SK-N-MC (cell line): Measurements from ENCODE around the gene STX16.
A peak's percentile ranks its signal among the peaks of the same experiment; 100 is the strongest.

Experiments
- DNase-seq: peaks from one replicate; pipeline ENCODE4 v3.0.0-alpha.2; 2011; ENCODE audit warnings: low read depth, low spot score
- H3K27ac ChIP-seq: fragments of 200-600 bp; sonication (generic); 2 replicates; pipeline ENCODE4 v1.5.1; 2016; ENCODE audit warnings: mixed run types
- H3K36me3 ChIP-seq: fragments of 200-600 bp; sonication (generic); 2 replicates; pipeline ENCODE4 v1.6.1; 2017; ENCODE audit warnings: antibody characterized with exemption, low read length, mixed read lengths; ENCODE audit not compliant: insufficient read depth
- H3K4me3 ChIP-seq: fragments of 200-600 bp; sonication (generic); 2 replicates; pipeline ENCODE4 v1.5.1; 2016
- H3K9ac ChIP-seq: fragments of 200-600 bp; sonication (generic); 2 replicates; pipeline ENCODE4 v1.8.0; 2017; ENCODE audit warnings: mixed run types, mixed read lengths; ENCODE audit not compliant: insufficient read length
- H3K9me3 ChIP-seq: fragments of 200-600 bp; sonication (generic); 2 replicates; pipeline ENCODE4 v1.6.1; 2017; ENCODE audit warnings: low read depth, mild to moderate bottlenecking, antibody characterized with exemption, low read length, moderate library complexity, mixed read lengths
- EZH2 ChIP-seq: fragments of 200-600 bp; sonication (generic); IDR thresholded peaks from one replicate; pipeline ENCODE4 v1.6.1; 2017; ENCODE audit warnings: antibody characterized with exemption
- FOXP2 ChIP-seq: optimal IDR thresholded peaks from 2 replicates; pipeline ENCODE3; 2011; ENCODE audit warnings: mild to moderate bottlenecking, moderate library complexity; ENCODE audit not compliant: insufficient read depth; ENCODE audit errors: extremely low read length, control extremely low read depth
- POLR2AphosphoS5 ChIP-seq: IDR thresholded peaks from 2 replicates; pipeline ENCODE4 v1.6.1; 2012; ENCODE audit warnings: mild to moderate bottlenecking, low read depth, low read length, borderline replicate concordance

STX16 gene

DNA sequence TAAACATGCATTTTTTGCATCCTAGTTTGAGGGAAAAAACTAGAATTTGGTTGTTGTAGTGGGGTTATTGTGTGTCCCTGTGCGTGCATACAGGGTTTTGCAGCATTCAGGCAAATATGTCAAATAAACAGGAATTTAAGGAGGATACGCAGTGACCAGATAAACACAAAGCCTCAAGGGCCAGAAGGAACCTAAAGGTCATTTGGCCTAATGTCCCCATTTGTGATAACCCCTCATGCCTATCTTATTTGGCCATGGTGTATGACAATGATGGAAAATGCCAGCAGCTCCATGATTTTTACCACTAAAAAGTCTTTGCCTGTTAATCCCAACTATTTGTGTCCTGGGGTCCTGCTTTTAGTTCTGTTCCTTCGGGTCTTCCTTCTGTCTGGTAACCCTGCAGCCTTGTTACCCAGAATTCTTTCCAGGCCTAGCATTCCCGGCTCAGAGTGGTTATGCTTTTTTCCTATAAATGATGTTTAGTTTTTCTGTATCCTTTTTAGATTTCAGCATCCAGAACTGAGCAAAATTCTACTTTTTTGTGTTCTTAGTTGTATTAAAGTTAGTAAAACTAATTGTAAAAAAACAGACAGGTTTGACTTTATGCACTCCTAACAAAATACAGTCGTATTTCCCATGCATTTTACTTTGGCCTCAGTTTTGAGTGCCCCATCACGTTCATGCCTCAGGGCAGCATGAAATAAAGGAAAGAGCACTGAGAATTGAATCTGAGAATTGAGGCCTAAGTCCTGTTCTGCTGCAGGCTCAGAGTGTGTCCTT, 4.4 kb downstream of the STX16 start:
- no peak overlapping the region for H3K4me3 ChIP-seq
- H3K9ac ChIP-seq = no peak overlapping the region
- H3K9me3 ChIP-seq = no peaks in the 10 kb centered on the region
- no peak for DNase-seq
- H3K27ac ChIP-seq = no peak overlapping the region
- peaks cover 9% of the 10 kb centered on the region; the same call in 1 of the 2 replicates for H3K36me3 ChIP-seq
- no peak for TF ChIP-seq POLR2AphosphoS5

DNA sequence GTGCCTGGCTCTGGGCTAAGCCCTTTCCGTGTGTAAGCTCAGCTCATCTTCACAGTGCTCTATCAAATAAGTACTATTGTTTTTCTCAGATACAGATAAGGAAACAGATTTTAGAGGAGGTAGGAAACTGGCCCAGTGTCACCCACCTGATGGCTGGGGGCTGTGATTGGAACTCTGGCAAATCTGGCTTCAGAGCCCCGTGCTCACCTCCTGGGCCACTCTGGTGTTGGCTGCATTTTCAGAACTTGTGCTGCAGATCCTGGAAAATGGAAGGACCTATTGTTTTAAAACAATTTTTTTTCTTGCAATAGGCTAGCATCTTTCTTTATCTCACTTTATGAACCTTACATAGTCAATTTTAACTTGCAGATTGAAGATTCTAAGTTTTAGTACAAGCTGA, 5.7 kb downstream of the STX16 start:
- H3K4me3 ChIP-seq = no peak overlapping the region
- H3K27ac ChIP-seq = no peak overlapping the region
- TF ChIP-seq POLR2AphosphoS5 (no peak), EZH2 (no peak), FOXP2 (no peak)
- no peak for DNase-seq
- peaks cover 21% of the 10 kb centered on the region for H3K36me3 ChIP-seq
- H3K9ac ChIP-seq = peak overlapping the region; percentile 24
- no peaks in the 10 kb centered on the region for H3K9me3 ChIP-seq

DNA sequence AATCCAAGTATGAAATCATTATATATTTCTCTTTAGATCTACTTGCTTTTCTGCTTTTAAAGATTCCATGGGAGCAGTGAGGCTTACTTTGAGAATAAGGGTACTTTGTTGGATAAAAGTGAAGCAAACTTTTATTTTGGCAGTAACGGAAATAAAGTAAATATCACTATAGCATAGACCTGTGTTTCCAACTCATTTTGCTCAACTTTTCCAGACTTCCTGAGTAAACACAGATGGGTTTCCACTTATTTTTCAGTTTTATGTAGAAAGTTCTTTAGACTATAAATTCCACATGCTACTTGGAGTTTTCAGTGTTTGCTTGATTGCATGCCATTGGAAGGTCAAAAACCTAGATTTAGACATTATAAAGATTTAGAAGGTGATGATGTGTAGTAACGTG, 6.2 kb downstream of the STX16 start:
- Histone ChIP-seq H3K9ac (peak overlapping the region; percentile 24), H3K9me3 (no peaks in the 10 kb centered on the region), H3K4me3 (no peak overlapping the region), H3K27ac (no peak overlapping the region), H3K36me3 (peaks cover 22% of the 10 kb centered on the region)
- DNase-seq = no peak
- TF ChIP-seq EZH2 (no peak), FOXP2 (no peak), POLR2AphosphoS5 (no peak)

DNA sequence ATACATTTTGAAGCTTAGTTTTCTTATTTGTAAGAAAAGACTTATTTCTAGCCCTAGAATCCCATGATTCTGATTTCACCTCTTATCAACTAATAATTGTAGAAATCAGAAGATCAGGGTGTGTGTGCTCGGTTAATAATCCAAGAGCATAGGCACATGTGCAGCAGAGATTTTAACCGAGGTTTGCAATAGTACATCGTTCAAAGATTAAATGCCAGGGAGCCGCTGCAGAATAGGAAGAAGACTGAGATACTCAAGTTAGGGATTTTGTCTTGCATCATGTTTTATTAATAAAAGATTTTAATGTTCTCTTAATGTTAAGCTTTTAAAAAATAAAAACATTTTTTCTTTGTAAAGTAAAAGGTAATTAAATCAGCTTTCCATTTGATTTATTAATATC, 6.9 kb downstream of the STX16 start:
- peak overlapping the region; percentile 24 for H3K9ac ChIP-seq
- no peak for TF ChIP-seq FOXP2
- no peak for TF ChIP-seq POLR2AphosphoS5
- TF ChIP-seq EZH2 = no peak

DNA sequence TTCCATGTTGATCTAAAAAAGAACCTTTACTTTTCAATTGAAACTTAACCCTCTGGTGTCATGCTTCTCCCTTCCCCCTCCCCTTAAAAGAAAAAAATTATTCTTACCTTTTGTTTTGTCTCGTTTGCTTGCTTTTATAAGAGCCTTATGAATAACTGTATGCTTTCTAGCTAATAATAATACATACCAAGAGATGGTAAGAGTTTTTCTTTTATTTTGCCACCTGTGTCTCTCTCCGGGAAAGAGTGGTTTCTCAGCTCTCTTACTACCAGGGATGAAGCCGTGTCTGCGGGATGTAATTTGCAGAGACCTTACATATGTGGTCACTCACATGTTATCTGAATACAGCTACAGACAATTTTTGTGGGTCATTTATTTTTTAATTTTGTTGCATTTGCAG, 7.7 kb downstream of the STX16 start:
- no peak for DNase-seq
- no peak overlapping the region for H3K4me3 ChIP-seq
- H3K9ac ChIP-seq = peak overlapping the region; percentile 24
- H3K27ac ChIP-seq = no peak overlapping the region
- no peaks in the 10 kb centered on the region for H3K9me3 ChIP-seq
- peaks cover 25% of the 10 kb centered on the region for H3K36me3 ChIP-seq
- TF ChIP-seq POLR2AphosphoS5 (no peak), FOXP2 (no peak), EZH2 (no peak)

More for the DNA sequence above, 6.9 kb downstream of the STX16 start:
- Histone ChIP-seq H3K9me3 (no peaks in the 10 kb centered on the region), H3K4me3 (no peak overlapping the region), H3K36me3 (peaks cover 24% of the 10 kb centered on the region), H3K27ac (no peak overlapping the region)
- DNase-seq = no peak

DNA sequence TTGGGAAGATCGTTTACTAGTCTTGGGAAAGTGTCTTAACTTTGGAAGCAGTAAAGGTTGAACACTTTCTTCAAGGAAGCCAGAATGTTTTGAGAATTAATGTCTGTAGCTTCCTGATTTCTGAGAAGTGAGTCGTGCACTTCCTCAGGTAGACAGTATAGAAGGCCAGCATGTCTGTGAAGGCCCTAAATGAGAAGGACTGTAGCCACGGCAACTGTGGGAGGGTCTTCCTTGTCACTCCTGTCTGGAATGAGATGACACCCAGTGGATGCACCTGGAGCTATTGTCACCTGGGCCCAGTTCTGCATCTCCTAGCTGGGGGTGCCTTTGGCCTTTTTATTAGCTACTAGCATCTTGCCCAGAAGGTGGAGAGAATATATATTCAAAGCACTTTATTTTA, 8.8 kb downstream of the STX16 start:
- H3K4me3 ChIP-seq = no peak overlapping the region
- H3K36me3 ChIP-seq = peaks cover 21% of the 10 kb centered on the region
- H3K9ac ChIP-seq = no peak overlapping the region
- no peak for DNase-seq
- TF ChIP-seq FOXP2 = no peak
- no peak for TF ChIP-seq EZH2
- TF ChIP-seq POLR2AphosphoS5 = no peak
- H3K27ac ChIP-seq = no peak overlapping the region
- H3K9me3 ChIP-seq = no peaks in the 10 kb centered on the region

DNA sequence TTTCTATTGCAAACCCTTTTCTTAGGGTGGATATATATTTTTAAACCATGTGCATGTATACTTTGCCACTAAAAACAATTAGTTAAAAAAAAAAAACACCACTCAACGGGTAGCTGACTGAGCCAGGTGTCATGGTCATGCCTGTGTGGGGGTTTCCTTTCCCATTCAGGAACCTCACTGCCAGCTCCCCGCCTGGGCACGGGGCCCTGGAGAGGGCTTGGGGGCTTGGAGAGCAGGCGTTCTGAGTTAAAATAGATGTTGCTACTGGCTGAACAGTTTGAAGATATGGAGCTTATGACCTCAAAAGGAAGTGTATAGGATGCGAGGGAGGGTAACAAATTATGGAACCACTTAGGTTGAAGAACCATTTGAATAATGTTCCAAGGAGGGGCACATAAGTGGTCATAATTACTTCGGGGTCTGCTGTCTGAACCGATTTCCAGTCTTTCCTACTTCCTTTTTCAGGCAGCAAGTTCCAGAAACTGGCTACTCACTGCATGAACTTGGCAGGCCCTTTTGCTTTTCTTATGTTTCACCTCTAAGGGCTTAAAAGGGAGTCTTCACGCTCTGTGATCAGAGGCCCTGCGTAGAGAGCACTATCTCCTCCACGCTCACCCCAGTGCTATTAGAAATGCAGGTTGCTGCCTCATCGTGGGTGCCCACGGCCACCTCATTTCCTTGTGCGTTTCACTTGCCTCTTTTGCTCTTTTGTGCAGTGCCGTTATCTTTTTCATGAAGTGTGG, 9.9 kb downstream of the STX16 start:
- H3K9ac ChIP-seq = no peak overlapping the region
- DNase-seq = no peak
- peaks cover 21% of the 10 kb centered on the region for H3K36me3 ChIP-seq
- H3K9me3 ChIP-seq = no peaks in the 10 kb centered on the region
- no peak overlapping the region for H3K27ac ChIP-seq
- TF ChIP-seq EZH2 (no peak), FOXP2 (no peak)
- no peak overlapping the region for H3K4me3 ChIP-seq

DNA sequence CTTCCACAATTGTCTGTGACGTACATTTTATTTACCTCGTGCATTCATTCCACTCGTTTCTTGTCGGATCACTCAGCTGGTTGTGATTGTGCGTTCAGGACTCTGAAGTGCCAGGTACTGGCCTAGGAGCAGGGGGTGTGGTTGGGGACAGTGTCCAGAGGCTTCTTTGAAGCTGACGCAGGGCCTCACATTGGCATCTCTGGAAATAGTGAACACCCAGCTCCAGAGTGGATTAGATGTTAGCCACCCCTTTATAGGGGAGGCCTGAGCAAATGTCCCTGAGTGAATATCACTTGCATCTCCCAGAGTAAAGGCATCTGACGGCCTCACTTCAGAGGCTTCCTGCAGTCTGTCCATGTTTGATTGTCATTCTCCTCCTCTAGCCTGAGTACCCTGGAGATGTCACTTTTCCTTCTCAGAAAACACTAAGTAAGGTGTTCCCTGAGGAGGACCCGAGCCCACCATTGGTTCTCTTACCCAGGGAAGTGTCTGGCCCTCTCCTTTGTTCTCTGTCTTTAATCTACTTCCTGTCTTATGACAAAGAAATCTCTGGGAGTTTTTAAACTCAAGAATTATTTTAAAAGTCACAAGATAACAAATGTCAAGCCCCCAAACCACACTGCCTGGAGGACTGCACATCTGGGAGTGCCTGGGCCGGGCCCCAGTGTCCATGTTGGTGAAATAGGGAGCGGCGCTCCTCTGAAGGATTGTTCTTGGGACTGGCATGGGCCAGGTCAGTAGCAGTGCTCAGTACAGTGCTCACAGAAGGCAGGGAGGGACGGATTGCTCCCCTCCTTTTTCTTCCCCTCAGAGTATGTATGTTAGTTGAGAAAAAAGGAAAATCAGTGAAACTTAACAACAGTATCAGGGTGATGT, 10.8 kb downstream of the STX16 start:
- H3K36me3 ChIP-seq = peaks cover 24% of the 10 kb centered on the region
- DNase-seq = no peak
- H3K9me3 ChIP-seq = no peaks in the 10 kb centered on the region
- TF ChIP-seq FOXP2 (no peak), EZH2 (no peak), POLR2AphosphoS5 (no peak)
- H3K9ac ChIP-seq = no peak overlapping the region
- no peak overlapping the region for H3K4me3 ChIP-seq
- H3K27ac ChIP-seq = no peak overlapping the region
